ENCODE data around the gene CKS1B. TPM values are rescaled to one million over a fixed set of nuclear protein-coding genes. Genes with fewer than 3 reads are reported as not detected.

The CKS1B gene
- total and polyA plus RNA-seq, 9 of the 15 experiments (the other 6 are each of a cell fraction or from before 2014, with no cell fraction given), result 215 to 1,103 (median 460) TPM

GRCh38 chr1:155011437-155012025 is 37.0 kb downstream of the CKS1B start:
- ATAC-seq (no peak), FAIRE-seq (no peak), DNase-seq (ENCODE audit: extremely low read depth in 1 of 4, low spot score in 3 of 4) (no peak)
- H3K79me2 ChIP-seq (ENCODE audit: control insufficient read depth, insufficient read depth, low read length), result peaks cover 71% of the 10 kb centered on the region
- WGBS (ENCODE audit: insufficient coverage, low coverage, missing lambda C conversion rate), result no CpG with 5 or more reads among the region's 6 CpGs
- no TSS peak for BruUV-seq (replicated peaks)
- no peak overlapping the region for H3K4me3 ChIP-seq
- H3K9me1 ChIP-seq (ENCODE audit: control insufficient read depth, insufficient read depth, low read length), result no peaks in the 10 kb centered on the region
- H3K9ac ChIP-seq (ENCODE audit: insufficient read depth in 1 of 2, low read depth in 2 of 2, low read length in 2 of 2), result peak overlapping the region in 1 of 2 experiments; percentile 85; a peak in 1 of 4 replicates
- no peaks in the 10 kb centered on the region for H3K27me3 ChIP-seq (ENCODE audit: control insufficient read depth in 2 of 2, insufficient read depth in 2 of 2, low read length in 2 of 2)
- H4K20me1 ChIP-seq (replicated peaks; ENCODE audit: control insufficient read depth, insufficient read depth, low read length), result no peaks in the 10 kb centered on the region; the same call in 1 of the 2 replicates
- H3K4me1 ChIP-seq (replicated peaks in 1 of 2; ENCODE audit: control insufficient read depth in 2 of 2, insufficient read depth in 2 of 2, low read length in 2 of 2), result peaks cover 73 to 91% of the 10 kb centered on the region in 2 experiments
- H2AFZ ChIP-seq (ENCODE audit: low read depth, low read length), result no peak overlapping the region
- intact Hi-C loops (cut with micrococcal nuclease), result no loop called here
- in situ Hi-C loops (cut with MboI), result no loop called here
- ChIA-PET POLR2A (interaction anchor here (0.7 to 1.3 kb wide), 5 partner anchors 18 to 75 kb away, joined by 3 to 5 read pairs (median 4); partner anchors contain the start of genes ADAM15, LENEP and PMVK), CTCF (ENCODE audit: low intra/inter-chr PET ratio) (no interaction called here)
- H3K27ac ChIP-seq (ENCODE audit: extremely low read depth, low read depth, low read length), result peak overlapping the region; percentile 51; the same call in 1 of the 3 replicates
- no peaks in the 10 kb centered on the region for H3K9me3 ChIP-seq (replicated peaks; ENCODE audit: control insufficient read depth, insufficient read depth, low read depth, low read length)
- H3K4me2 ChIP-seq (ENCODE audit: insufficient read depth, low read length), result peak overlapping the region; percentile 19; the same call in 1 of the 2 replicates
- H3K36me3 ChIP-seq (ENCODE audit: control insufficient read depth, insufficient read depth, low read length), result peaks cover 74% of the 10 kb centered on the region; the same call in 2 of the 3 replicates
- TF ChIP-seq ZNF696 (CRISPR knock-in tag; conservative IDR thresholded peaks at IDR 0.05) (no peak), HNRNPL (IDR thresholded peaks at IDR 0.05; ENCODE audit: low read depth, low read length) (peak; percentile 80), MIER1 (IDR thresholded peaks at IDR 0.05; ENCODE audit: low read depth) (no peak), CCAR2 (IDR thresholded peaks at IDR 0.05; ENCODE audit: low read depth, low read length) (no peak), ZC3H11A (IDR thresholded peaks at IDR 0.05; ENCODE audit: low read depth, low read length) (no peak), BCL6 (CRISPR knock-in tag; IDR thresholded peaks at IDR 0.05) (no peak), KDM4B (IDR thresholded peaks at IDR 0.05; ENCODE audit: borderline replicate concordance in 2 of 2, low read depth in 1 of 2) (no peak), PCBP2 (IDR thresholded peaks at IDR 0.05; ENCODE audit: low read depth, low read length, poor library complexity, severe bottlenecking) (no peak), TFE3 (CRISPR knock-in tag; IDR thresholded peaks at IDR 0.05) (no peak), STAT6 (CRISPR knock-in tag; IDR thresholded peaks at IDR 0.05) (no peak), MTA1 (IDR thresholded peaks at IDR 0.05; ENCODE audit: borderline replicate concordance) (no peak), TBL1XR1 (IDR thresholded peaks at IDR 0.05; ENCODE audit: low read length in 2 of 2) (no peak), POLR2G (IDR thresholded peaks at IDR 0.05; ENCODE audit: low read depth, low read length) (peak; percentile 56; the same call in 1 of the 2 replicates), ZKSCAN1 (IDR thresholded peaks at IDR 0.05; ENCODE audit: low read depth, low read length) (no peak)
- TF ChIP-seq, protein P1, sequence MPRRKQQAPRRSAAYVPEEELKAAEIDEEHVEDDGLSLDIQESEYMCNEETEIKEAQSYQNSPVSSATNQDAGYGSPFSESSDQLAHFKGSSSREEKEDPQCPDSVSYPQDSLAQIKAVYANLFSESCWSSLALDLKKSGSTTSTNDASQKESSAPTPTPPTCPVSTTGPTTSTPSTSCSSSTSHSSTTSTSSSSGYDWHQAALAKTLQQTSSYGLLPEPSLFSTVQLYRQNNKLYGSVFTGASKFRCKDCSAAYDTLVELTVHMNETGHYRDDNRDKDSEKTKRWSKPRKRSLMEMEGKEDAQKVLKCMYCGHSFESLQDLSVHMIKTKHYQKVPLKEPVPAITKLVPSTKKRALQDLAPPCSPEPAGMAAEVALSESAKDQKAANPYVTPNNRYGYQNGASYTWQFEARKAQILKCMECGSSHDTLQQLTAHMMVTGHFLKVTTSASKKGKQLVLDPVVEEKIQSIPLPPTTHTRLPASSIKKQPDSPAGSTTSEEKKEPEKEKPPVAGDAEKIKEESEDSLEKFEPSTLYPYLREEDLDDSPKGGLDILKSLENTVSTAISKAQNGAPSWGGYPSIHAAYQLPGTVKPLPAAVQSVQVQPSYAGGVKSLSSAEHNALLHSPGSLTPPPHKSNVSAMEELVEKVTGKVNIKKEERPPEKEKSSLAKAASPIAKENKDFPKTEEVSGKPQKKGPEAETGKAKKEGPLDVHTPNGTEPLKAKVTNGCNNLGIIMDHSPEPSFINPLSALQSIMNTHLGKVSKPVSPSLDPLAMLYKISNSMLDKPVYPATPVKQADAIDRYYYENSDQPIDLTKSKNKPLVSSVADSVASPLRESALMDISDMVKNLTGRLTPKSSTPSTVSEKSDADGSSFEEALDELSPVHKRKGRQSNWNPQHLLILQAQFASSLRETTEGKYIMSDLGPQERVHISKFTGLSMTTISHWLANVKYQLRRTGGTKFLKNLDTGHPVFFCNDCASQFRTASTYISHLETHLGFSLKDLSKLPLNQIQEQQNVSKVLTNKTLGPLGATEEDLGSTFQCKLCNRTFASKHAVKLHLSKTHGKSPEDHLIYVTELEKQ (CRISPR knock-in tag; IDR thresholded peaks at IDR 0.05), result no peak
